GM18526 (cell line): ENCODE results near the gene PRKAG1.

Experiments
- POLR2A ChIP-seq: IDR thresholded peaks from 3 replicates; pipeline ENCODE4 v1.6.1; 2011; ENCODE audit not compliant: insufficient read length; ENCODE audit errors: extremely low read depth

The PRKAG1 gene

DNA sequence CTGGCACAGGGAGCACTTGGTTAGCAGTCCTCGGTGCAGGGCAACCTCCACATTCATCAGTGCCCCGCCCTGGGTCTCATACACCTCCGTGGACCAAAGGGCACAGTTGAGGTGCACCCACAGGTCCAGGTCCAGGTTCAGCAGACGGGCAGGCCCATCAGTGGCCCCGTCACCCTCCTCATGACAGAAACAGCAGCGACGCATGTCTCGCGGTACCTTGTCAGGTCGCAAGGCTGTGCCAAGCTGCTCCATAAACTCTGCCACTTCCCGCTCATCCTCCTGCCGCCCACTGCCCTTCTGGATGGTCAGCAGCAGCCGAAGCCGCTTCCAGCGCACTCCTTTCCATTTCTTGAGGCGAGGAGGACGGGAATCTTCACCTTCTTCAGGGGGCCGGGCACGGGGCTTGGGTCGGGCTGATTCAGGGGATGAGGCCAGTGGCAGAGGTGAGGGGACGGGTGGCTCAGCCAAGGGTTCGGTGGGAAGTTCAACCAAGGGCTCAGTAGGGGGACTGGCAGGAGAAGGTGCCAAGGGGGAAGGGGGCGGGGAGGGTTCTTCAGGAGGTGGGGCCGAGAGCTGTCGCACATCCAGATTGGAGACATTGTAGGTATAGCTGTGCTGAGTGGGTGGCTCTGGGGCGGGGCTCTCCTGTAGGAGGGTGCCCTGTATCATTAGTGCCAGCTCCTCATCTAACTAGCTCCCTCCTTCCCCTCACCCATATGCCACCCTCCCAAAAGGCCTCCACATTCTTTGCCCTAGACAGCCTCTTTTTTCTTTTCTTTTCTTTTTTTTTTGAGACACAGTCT is 8.3 kb upstream of the PRKAG1 start:
- TF ChIP-seq POLR2A: no peak

DNA sequence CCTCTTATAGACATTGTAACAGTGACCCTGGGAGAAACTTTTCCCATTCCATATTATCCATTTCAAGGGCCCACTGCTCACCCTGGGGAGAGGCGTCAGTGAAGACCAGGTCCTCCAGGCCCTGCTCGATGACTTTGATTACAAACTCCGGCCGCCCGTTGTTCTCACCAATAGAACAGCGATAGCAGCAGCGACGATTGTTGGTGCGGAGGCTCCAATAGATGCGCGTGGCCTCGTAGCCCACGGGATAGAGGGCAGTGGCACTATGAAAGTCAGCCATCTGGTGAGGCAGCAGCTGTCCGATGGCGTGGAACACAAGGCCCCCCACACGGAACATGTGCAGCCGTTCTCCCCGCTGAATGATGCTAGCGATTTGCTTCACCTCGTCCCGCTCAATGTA is 7.5 kb upstream of the PRKAG1 start:
- no peak for TF ChIP-seq POLR2A

- no peak for TF ChIP-seq POLR2A
Measured at GRCh38 chr12:49025463-49025862, 6.9 kb upstream of the PRKAG1 start.

- no peak for TF ChIP-seq POLR2A
Measured at GRCh38 chr12:49024543-49024942, 6.0 kb upstream of the PRKAG1 start.

DNA sequence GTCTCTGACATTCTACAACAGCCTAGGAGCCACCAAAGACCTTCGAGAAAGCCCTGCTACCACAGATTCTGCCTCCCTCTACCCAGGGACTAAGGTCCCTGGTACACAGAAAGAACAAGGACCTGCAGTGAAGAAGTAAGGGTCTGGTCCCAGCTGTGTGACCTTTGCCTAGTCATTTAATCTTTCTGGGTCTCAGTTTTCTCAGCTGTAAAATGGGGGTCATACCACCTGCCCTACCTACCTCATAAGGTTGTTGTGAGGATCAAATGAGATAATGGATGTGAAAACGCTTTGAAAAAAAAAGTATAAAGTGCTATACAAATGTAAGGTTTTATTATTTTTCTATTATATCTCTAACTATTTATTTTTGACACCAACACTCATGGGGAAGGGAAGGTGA is 5.2 kb upstream of the PRKAG1 start:
- no peak for TF ChIP-seq POLR2A

GRCh38 chr12:49022558-49023178 is 4.1 kb upstream of the PRKAG1 start:
- TF ChIP-seq POLR2A: no peak

DNA sequence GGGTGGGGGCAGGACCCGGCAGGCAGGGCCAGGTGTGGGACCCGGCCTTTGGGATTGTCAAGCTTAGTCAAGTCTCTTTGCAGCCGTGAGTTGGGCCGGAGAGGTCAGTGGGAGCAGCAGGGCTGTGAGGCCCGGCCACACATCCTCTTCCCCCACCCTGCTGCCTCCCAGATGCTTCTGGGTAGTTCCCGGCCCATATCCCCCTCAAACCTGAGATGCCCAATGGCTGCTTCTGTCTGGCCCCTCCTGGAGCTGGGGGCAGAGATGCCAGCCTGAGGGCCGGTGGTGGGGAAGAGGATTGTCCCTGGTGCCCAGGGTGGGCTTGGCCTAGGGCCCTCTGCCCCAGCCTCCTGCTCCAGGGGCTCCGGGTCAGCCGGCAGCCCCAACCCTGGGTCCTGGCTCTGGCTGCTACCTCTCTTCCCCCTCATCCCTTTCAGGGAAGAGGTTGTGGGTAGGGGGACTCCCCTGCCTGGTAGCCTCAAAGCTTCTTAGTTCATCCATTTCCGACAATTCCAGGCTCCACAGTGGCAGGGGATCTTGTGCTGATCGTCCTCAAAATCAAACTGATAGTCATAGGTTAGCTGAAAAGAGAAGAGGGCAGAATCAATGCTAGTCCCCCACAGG is 2.8 kb upstream of the PRKAG1 start:
- TF ChIP-seq POLR2A: no peak

GRCh38 chr12:49020441-49020840 is 1.9 kb upstream of the PRKAG1 start:
- TF ChIP-seq POLR2A: no peak

DNA sequence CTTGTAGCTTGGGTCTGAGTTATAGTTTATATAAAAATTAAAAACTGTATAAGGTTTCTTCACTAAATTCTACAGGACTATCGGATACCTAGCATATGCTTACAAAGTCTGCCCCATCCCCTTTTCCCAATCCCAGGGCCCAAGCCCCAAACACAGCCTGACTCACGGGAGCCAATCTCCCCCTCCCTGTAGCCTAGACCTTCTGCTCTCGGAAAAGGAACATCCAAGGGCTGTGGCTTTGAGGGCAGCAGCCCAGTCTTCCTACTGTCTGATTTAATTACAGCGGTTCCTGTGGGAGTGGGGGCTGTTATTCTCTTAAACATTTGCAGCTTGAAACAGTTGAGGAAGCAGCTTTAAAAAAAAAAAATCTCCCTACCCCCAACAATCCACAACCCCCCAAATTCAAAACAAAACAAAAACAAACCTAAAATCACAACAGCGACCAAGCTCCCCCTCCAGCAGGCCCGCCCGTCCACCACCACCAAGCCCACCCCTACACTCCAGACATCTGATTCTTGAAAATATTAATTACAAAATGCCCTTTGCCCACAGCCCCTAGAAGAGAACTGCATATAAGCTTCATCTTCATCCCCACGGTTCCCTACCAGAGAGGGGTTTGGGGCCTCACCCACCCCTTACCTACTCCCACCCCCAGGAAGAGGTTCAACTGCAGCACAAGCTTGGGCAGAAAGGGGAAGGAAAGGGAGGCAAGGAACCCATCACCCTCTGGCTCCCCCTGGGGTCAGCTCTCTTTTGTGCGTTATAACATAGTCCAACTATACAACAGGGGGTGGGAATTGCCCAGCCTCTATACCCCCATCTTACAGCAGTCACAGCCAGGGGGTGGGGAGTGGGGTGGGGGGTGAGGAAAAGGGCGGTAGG is 1.1 kb upstream of the PRKAG1 start:
- no peak for TF ChIP-seq POLR2A

DNA sequence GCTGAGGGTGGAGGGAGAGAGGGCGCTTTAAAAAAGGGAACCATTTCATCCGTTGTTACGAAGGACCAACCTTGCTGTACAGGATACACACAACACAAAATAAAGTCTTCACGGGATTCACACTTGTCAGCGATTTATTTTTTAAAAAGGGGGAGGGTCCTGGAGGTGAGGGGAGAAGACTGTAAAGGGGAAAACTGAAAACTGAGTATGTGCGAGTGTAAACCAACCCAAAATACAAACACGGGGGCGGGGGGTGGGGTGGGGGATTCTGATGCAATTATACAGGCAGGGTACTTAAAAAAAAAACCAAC is 499 bp upstream of the PRKAG1 start:
- no peak for TF ChIP-seq POLR2A

GRCh38 chr12:49017891-49018260 is 700 bp downstream of the PRKAG1 start:
- TF ChIP-seq POLR2A: no peak

GRCh38 chr12:49015196-49015595 is 3.4 kb downstream of the PRKAG1 start:
- no peak for TF ChIP-seq POLR2A

- TF ChIP-seq POLR2A: no peak
Measured at GRCh38 chr12:49014547-49014946, 4.0 kb downstream of the PRKAG1 start.

DNA sequence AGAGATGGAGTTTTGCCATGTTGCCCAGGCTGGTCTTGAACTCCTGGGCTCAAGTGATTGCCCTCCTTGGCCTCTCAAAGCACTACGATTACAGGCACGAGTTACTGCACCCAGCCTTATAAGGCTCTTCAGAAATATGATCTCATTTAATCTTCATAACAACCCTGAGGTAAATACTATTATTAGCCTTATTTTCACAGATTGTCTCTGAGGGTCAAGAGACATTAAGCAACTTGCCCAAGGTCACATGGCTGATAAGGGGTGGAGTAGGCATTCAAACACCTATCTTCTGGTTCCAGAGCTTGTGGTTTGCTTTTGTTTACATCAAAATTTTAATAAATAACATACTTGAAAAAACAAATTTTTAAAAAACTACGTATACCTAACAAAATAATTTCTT is 5.1 kb downstream of the PRKAG1 start:
- no peak for TF ChIP-seq POLR2A

DNA sequence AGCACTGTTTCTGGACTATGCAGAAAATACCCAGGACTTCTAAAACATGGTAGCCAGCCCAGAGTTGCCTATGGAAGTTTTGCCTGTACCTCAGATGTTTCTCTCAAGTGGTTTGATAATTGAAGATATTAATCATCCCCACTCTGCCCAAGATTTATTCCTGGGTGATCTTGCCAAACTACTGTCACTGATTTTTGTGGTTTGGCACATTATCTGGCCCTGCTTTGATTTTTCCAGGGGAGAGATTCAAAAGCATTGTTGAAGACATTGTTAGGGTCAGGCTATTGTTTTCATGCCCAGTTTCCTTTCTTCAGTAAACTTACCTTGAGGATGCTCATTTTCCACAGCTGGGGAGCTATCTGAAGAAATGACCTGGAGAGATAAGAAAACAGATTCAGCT is 5.8 kb downstream of the PRKAG1 start:
- TF ChIP-seq POLR2A: no peak
